Epidermal melanocyte (primary cell): ENCODE measurements around the gene PRKG2.

ENCODE experiments used
- DNase-seq: peaks from one replicate; pipeline ENCODE4 v3.0.0; 2011; ENCODE audit warnings: low spot score; ENCODE audit not compliant: insufficient read length

Gene PRKG2

DNA sequence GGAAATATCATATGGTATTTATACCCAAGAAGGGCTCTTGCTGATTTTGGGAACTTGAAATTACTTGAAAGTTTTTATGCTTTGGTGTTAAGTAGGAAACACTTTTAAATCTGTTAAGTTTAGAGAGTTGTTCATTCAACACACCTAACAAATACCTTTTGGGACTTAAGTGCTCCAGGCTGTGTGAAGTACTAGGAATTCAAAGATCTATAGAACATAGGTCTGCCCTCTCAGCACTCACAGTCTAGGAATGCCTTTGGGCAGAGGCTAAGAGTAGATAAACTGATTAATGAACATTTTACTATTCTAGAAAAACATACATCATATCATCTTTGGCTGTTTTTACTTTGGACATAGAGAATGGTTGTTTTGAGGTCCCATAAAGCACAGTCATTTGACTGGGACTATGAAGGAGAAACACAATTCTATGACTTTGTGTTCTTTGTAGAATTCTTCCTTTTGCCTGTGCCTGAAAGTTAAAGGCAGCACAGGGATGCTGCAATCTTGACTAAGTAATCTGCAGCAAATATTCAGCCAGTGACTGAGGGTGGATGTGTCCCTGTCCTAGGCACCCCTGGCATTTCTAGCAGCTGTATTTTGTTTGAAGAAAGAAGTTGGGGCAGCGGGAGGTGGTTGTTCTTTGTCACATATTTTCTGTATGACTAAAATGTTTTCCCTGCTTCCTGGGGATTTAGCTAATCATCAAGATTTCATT is 176.2 kb downstream of the PRKG2 start:
- DNase-seq = no peak
